HepG2 (cell line): ENCODE measurements around the gene ALDH18A1. TPM values are rescaled to one million over a fixed set of nuclear protein-coding genes. Genes with fewer than 3 reads are reported as not detected.

ENCODE experiments used
- ATAC-seq: fragments of 200-7000 bp; cut with Tn5 transposase; 3 replicates; pipeline ENCODE4 v1.9.1; 2020; ENCODE audit warnings: mild to moderate bottlenecking, moderate library complexity
- BruUV-seq: library from RNA; stranded (reverse); fragments of 400-500 nt; replicated peaks from 2 replicates; lab custom pipeline; 2021; lab: Mats Ljungman, UMichigan
- CTCF ChIA-PET: fragments of 300-600 bp; formaldehyde crosslinking; extraction: SDS; loops from one replicate; lab custom pipeline; 2021; ENCODE audit warnings: low total read pairs, inconsistent platforms, low intra/inter-chr PET ratio; lab: Yijun Ruan, JAX
- POLR2A ChIA-PET: fragments of 350-600 bp; sonication (Branson Sonifier 250); formaldehyde crosslinking; loops from one replicate; lab custom pipeline; 2020; ENCODE audit warnings: antibody characterized with exemption, inconsistent platforms; lab: Yijun Ruan, JAX
- DNase-seq: peaks from one replicate; pipeline ENCODE4 v3.0.0-alpha.2; 2015; ENCODE audit warnings: low spot score
- FAIRE-seq: peaks from 3 replicates; lab custom pipeline; 2011; peaks lifted over from hg19 to GRCh38; lab: Jason Lieb, UNC
- H2AFZ ChIP-seq: one replicate; pipeline ENCODE4 v1.6.1; 2011; ENCODE audit warnings: low read length, inconsistent platforms
- H3K27ac ChIP-seq: fragments of 300-600 bp; 3 replicates; pipeline ENCODE4 v1.8.0; 2011; ENCODE audit warnings: mixed run types, mild to moderate bottlenecking, mixed read lengths, low read length, inconsistent platforms; ENCODE audit not compliant: insufficient read depth; ENCODE audit errors: extremely low read length
- H3K27me3 ChIP-seq, 2 experiments: fragments of 200-600 bp in 1 of 2; 2 replicates in 1 of 2; 3 replicates in 1 of 2; pipeline versions ENCODE4 v1.6.0 to v1.8.0; 2011; ENCODE audit warnings: low read length in 2 of 2, mild to moderate bottlenecking in 2 of 2, moderate library complexity in 2 of 2, inconsistent platforms in 1 of 2; ENCODE audit not compliant: insufficient read depth in 2 of 2, control insufficient read depth in 1 of 2
- H3K36me3 ChIP-seq, 2 experiments: fragments of 200-600 bp in 1 of 2; replicated peaks in 1 of 2; 2 replicates in 1 of 2; 3 replicates in 1 of 2; pipeline versions ENCODE4 v1.5.1 to v1.8.0; 2011; ENCODE audit warnings: low read length in 2 of 2, inconsistent platforms in 1 of 2; ENCODE audit not compliant: insufficient read depth in 2 of 2, control insufficient read depth in 1 of 2
- H3K4me1 ChIP-seq: 2 replicates; pipeline ENCODE4 v1.5.1; 2012; ENCODE audit warnings: low read length, inconsistent platforms; ENCODE audit not compliant: insufficient read depth
- H3K4me2 ChIP-seq: 2 replicates; pipeline ENCODE4 v1.6.0; 2011; ENCODE audit warnings: low read depth, low read length, inconsistent platforms
- H3K4me3 ChIP-seq, 3 experiments: fragments of 200-600 bp in 1 of 3; sonication (generic), shearing (Covaris generic) in 1 of 3; replicated peaks in 1 of 3; 2 replicates each; pipeline ENCODE4 v1.5.1; 2011 to 2016; ENCODE audit warnings: low read length in 3 of 3, inconsistent platforms in 2 of 3, low read depth in 2 of 3, mild to moderate bottlenecking in 2 of 3, control low read depth in 1 of 3, mixed read lengths in 1 of 3; ENCODE audit not compliant: insufficient read depth in 1 of 3
- H3K79me2 ChIP-seq: one replicate; pipeline ENCODE4 v1.6.1; 2011; ENCODE audit warnings: low read length, inconsistent platforms; ENCODE audit not compliant: insufficient read depth
- H3K9ac ChIP-seq: 2 replicates; pipeline ENCODE4 v1.6.0; 2011; ENCODE audit warnings: mild to moderate bottlenecking, low read depth, low read length, inconsistent platforms; ENCODE audit not compliant: insufficient read depth
- H3K9me3 ChIP-seq: 2 replicates; pipeline ENCODE4 v1.5.1; 2012; ENCODE audit warnings: mild to moderate bottlenecking, low read length
- H4K20me1 ChIP-seq: 2 replicates; pipeline ENCODE4 v1.6.0; 2011; ENCODE audit warnings: inconsistent platforms, mild to moderate bottlenecking, low read length, moderate library complexity; ENCODE audit not compliant: insufficient read depth
- CEBPB ChIP-seq: IDR thresholded peaks from 2 replicates; pipeline ENCODE4 v1.6.1; 2011; ENCODE audit warnings: low read depth, low read length, improper control_type of control experiment, borderline replicate concordance
- CEBPG ChIP-seq: IDR thresholded peaks from 2 replicates; pipeline ENCODE4 v1.6.1; 2016
- SAP130 ChIP-seq: IDR thresholded peaks from 2 replicates; pipeline ENCODE4 v1.6.1; 2016; ENCODE audit warnings: low read depth
- SOX13 ChIP-seq, 3 experiments: fragments of 450-650 bp in 1 of 3; sonication (generic) in 1 of 3; formaldehyde crosslinking in 1 of 3; IDR thresholded peaks in 2 of 3; conservative IDR thresholded peaks in 1 of 3; 2 replicates each; pipeline versions ENCODE4 v1.5.0 to v1.6.1; 2016 to 2020; ENCODE audit warnings: antibody characterized with exemption in 1 of 3, mild to moderate bottlenecking in 1 of 3, missing compliant biosample characterization in 1 of 3, missing genetic modification reagents in 1 of 3, moderate library complexity in 1 of 3
- SOX6 ChIP-seq, 2 experiments: fragments of 450-650 bp in 1 of 2; sonication (generic) in 1 of 2; formaldehyde crosslinking in 1 of 2; IDR thresholded peaks; 2 replicates each; pipeline versions ENCODE4 v1.4.0 to v1.6.1; 2017 to 2020; ENCODE audit warnings: antibody characterized with exemption in 1 of 2, mild to moderate bottlenecking in 1 of 2, missing genetic modification reagents in 1 of 2
- STAG1 ChIP-seq: sonication (generic); formaldehyde crosslinking; IDR thresholded peaks from 2 replicates; pipeline ENCODE4 v1.4.0; 2020; ENCODE audit warnings: missing genetic modification reagents
- TCF12 ChIP-seq, 2 experiments: fragments of 450-650 bp in 1 of 2; sonication (generic) in 1 of 2; formaldehyde crosslinking in 1 of 2; IDR thresholded peaks; 2 replicates each; pipeline versions ENCODE4 v1.6.1 to v1.8.0; 2017 to 2022; ENCODE audit warnings: antibody characterized with exemption in 1 of 2, mild to moderate bottlenecking in 1 of 2, missing genetic modification reagents in 1 of 2, moderate library complexity in 1 of 2
- TCF7 ChIP-seq: sonication (generic); IDR thresholded peaks from 2 replicates; pipeline ENCODE4 v1.6.1; 2016; ENCODE audit warnings: antibody characterized with exemption, low read depth
- WGBS: methylation state at CpG from one replicate; pipeline ENCODE4 v1.1.6; 2017; ENCODE audit warnings: low lambda C conversion rate; 5-methylcytosine and 5-hydroxymethylcytosine counted together
- in situ Hi-C: cut with HindIII; loops from 2 replicates; pipeline ENCODE4 v1.10.0; 2017; ENCODE audit warnings: low pct_unique_long_range_greater_than_20kb; ENCODE audit not compliant: extremely low pct_ligation_motif_present
- intact Hi-C: fragments of 100-400 bp; cut with micrococcal nuclease; formaldehyde crosslinking; loops from one replicate; pipeline ENCODE4 v1.10.0; 2022; ENCODE audit not compliant: unreplicated experiment
- polyA plus RNA-seq, 8 experiments: library from polyadenylated mRNA; depleted of rRNA in 3 of 8; stranded (reverse) in 7 of 8; unstranded in 1 of 8; fragments of >200 nt; fragmentation: Illumina TruSeq in 4 of 8; extraction: Trizol in 4 of 8; gene quantifications; 2 replicates each; pipeline versions ENCODE4 v1.2.1 to v1.2.3, GENCODE V29; 2011 to 2016; ENCODE audit warnings: low read depth in 4 of 8, missing spikeins in 1 of 8, mixed read lengths in 1 of 8; ENCODE audit not compliant: insufficient read depth in 1 of 8
- total RNA-seq, 5 experiments: library from RNA; depleted of rRNA; stranded (reverse); fragments of >200 nt; fragmentation: Illumina TruSeq; extraction: Trizol; gene quantifications; 2 replicates each; pipeline ENCODE4 v1.2.3, GENCODE V29; 2016; ENCODE audit warnings: low read depth in 1 of 5
- TF ChIP-seq, protein P1 (sequence below): sonication (generic); formaldehyde crosslinking; IDR thresholded peaks from 2 replicates; pipeline ENCODE4 v1.8.0; 2022; ENCODE audit warnings: mild to moderate bottlenecking, missing genetic modification reagents, borderline replicate concordance
- TF ChIP-seq, protein P2 (sequence below): sonication (generic); formaldehyde crosslinking; IDR thresholded peaks from 2 replicates; pipeline ENCODE4 v1.4.0; 2020; ENCODE audit warnings: missing genetic modification reagents
- TF ChIP-seq, protein P3 (sequence below): sonication (generic); formaldehyde crosslinking; IDR thresholded peaks from 2 replicates; pipeline ENCODE4 v1.5.0; 2020; ENCODE audit warnings: mild to moderate bottlenecking, missing genetic modification reagents, moderate library complexity

The ALDH18A1 gene
- total and polyA plus RNA-seq, 2 of the 13 experiments (the other 11 are each of a cell fraction or from before 2014, with no cell fraction given), result 180 to 263 TPM

DNA sequence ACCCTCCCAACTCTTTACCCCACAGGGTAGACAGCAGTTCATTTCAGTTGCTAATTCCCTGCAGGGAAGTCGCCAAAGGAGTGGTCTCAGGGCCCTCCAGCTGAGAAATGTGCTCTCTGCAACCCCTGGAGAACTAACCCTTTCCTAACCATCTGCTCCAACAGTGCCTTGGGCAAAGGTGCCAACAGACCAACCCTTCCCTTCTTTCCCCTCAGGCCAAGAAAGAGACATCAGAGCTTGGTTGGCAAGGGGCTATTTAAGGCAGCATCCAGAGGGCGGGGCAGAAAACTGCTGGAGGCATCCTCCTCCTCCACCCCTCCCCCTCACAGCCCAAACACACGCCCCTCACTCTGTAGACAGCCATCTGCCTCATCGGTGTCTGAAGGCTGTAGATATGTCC lies 97.0 kb downstream of the ALDH18A1 start (continued):
- TF ChIP-seq, protein P1, sequence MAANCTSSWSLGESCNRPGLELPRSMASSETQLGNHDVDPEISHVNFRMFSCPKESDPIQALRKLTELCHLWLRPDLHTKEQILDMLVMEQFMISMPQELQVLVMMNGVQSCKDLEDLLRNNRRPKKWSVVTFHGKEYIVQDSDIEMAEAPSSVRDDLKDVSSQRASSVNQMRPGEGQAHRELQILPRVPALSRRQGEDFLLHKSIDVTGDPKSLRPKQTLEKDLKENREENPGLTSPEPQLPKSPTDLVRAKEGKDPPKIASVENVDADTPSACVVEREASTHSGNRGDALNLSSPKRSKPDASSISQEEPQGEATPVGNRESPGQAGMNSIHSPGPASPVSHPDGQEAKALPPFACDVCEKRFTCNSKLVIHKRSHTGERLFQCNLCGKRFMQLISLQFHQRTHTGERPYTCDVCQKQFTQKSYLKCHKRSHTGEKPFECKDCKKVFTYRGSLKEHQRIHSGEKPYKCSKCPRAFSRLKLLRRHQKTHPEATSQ (CRISPR knock-in tag), result no peak
- no peak for TF ChIP-seq TCF7
- TF ChIP-seq, all 625 proteins: peak for 2

DNA sequence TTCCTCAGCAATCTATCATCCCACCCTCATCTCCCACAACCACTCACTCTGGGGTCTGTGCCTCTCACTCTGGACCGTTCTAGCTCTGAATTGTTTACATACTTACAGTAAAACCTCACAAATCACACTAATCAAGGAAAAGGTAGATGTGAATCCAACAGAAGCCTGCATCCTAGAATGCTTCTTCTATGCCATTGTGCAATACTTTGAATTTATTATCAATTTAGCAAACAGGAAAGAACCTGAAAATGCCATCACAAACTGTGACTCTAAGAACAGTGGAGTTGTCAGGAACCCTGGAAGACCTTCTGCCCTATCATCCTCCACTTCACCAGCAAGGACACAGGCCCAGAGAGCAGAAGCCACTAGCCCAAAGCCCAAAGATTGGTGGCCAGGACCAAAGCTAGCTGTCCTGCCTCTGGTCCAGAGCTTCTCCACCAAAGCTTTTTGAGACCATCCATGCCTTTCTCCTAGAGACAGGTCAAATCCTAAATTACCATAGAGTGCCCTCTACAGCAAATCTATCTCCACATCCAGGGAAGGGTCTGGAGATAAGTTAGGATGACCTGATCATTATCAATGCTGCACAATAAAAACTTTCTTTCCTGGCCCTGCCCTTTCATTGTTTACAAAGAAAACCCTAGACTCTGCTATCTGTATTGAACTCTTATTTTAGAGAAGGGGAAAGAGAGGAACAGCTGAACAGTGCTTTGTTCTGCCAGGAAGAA lies 97.8 kb downstream of the ALDH18A1 start:
- 75% methylated on average over 1 of the region's 1 CpG for WGBS
- ATAC-seq, result no peak

More for the DNA sequence above, 97.8 kb downstream of the ALDH18A1 start:
- Histone ChIP-seq H3K9ac (peak overlapping the region; percentile 27; the same call in 1 of the 2 replicates), H3K4me3 (peak overlapping the region; percentile 33 to 91 (median 82); a peak in 5 of 6 replicates), H3K27me3 (no peaks in the 10 kb centered on the region; a peak in 1 of 5 replicates), H3K9me3 (no peaks in the 10 kb centered on the region), H3K27ac (no peak overlapping the region), H4K20me1 (no peaks in the 10 kb centered on the region; the same call in 1 of the 2 replicates), H2AFZ (no peak overlapping the region), H3K4me2 (peak overlapping the region; percentile 99), H3K36me3 (peaks cover 0 to 2% of the 10 kb centered on the region in 2 experiments; a peak in 1 of 5 replicates), H3K4me1 (peaks cover 83% of the 10 kb centered on the region), H3K79me2 (peaks cover 59% of the 10 kb centered on the region)
- CTCF ChIA-PET, result no interaction called here
- in situ Hi-C loops, result loop anchor here (25.0 kb wide), 1 partner anchor 121 kb away; no protein-coding TSS in a partner anchor
- no peak for DNase-seq
- no TSS peak for BruUV-seq
- no peak for TF ChIP-seq TCF12 (IDR thresholded peaks at IDR 0.05)
- no peak for TF ChIP-seq TCF12 (CRISPR knock-in tag; IDR thresholded peaks at IDR 0.05)
- TF ChIP-seq CEBPB, result peak; percentile 82
- TF ChIP-seq STAG1 (CRISPR knock-in tag), result peak; percentile 55
- no peak for TF ChIP-seq SOX13 (IDR thresholded peaks at IDR 0.05)
- peak in 1 of 2 experiments; percentile 47; a peak in 2 of 4 replicates for TF ChIP-seq SOX13 (CRISPR knock-in tag; conservative IDR thresholded peaks at IDR 0.05 in 1 of 2, IDR thresholded peaks at IDR 0.05 in 1 of 2)
- 0 out of 2 replicates have a peak, but pooled peaks have one; percentile 9 for TF ChIP-seq SAP130 (CRISPR knock-in tag)
- peak; percentile 42; the same call in 1 of the 2 replicates for TF ChIP-seq CEBPG (CRISPR knock-in tag)
- TF ChIP-seq, protein P2, sequence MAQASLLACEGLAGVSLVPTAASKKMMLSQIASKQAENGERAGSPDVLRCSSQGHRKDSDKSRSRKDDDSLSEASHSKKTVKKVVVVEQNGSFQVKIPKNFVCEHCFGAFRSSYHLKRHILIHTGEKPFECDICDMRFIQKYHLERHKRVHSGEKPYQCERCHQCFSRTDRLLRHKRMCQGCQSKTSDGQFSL (CRISPR knock-in tag), result no peak
- no peak for TF ChIP-seq SOX6 (IDR thresholded peaks at IDR 0.05)
- TF ChIP-seq SOX6 (CRISPR knock-in tag; IDR thresholded peaks at IDR 0.05), result peak; percentile 51; the same call in 1 of the 2 replicates
- TF ChIP-seq, protein P3, sequence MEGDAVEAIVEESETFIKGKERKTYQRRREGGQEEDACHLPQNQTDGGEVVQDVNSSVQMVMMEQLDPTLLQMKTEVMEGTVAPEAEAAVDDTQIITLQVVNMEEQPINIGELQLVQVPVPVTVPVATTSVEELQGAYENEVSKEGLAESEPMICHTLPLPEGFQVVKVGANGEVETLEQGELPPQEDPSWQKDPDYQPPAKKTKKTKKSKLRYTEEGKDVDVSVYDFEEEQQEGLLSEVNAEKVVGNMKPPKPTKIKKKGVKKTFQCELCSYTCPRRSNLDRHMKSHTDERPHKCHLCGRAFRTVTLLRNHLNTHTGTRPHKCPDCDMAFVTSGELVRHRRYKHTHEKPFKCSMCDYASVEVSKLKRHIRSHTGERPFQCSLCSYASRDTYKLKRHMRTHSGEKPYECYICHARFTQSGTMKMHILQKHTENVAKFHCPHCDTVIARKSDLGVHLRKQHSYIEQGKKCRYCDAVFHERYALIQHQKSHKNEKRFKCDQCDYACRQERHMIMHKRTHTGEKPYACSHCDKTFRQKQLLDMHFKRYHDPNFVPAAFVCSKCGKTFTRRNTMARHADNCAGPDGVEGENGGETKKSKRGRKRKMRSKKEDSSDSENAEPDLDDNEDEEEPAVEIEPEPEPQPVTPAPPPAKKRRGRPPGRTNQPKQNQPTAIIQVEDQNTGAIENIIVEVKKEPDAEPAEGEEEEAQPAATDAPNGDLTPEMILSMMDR (CRISPR knock-in tag), result peak; percentile 61
- intact Hi-C loops, result no loop called here
- no peak for FAIRE-seq
- POLR2A ChIA-PET, result interaction anchor here (1.0 kb wide), 1 partner anchor 18 kb away, joined by 5 read pairs; no protein-coding TSS in a partner anchor
